IMR-90 (cell line): ENCODE results near the gene CD276. TPM values are rescaled to one million over a fixed set of nuclear protein-coding genes. Genes with fewer than 3 reads are reported as not detected.

Source experiments
- ATAC-seq: fragments of 200-7000 bp; cut with Tn5 transposase; 2 replicates; pipeline ENCODE4 v1.9.1; 2020; ENCODE audit warnings: low read depth, mild to moderate bottlenecking, moderate library complexity
- BruUV-seq: library from RNA; stranded (reverse); fragments of 400-500 nt; replicated peaks from 2 replicates; lab custom pipeline; 2021; lab: Mats Ljungman, UMichigan
- CTCF ChIA-PET: fragments of 300-600 bp; formaldehyde crosslinking; extraction: SDS; loops from one replicate; lab custom pipeline; 2021; ENCODE audit warnings: antibody characterized with exemption; lab: Yijun Ruan, JAX
- POLR2A ChIA-PET: fragments of 300-600 bp; sonication (Branson Sonifier 250); formaldehyde crosslinking; loops from one replicate; lab custom pipeline; 2022; ENCODE audit warnings: antibody characterized with exemption; ENCODE audit not compliant: unreplicated experiment; lab: Charles Lee
- DNase-seq: peaks from one replicate; pipeline ENCODE4 v3.0.0; 2013
- H2AFZ ChIP-seq: replicated peaks from 2 replicates; pipeline ENCODE3; 2013; ENCODE audit warnings: low read length, mild to moderate bottlenecking; ENCODE audit not compliant: poor library complexity
- H2AK5ac ChIP-seq: 2 replicates; pipeline ENCODE4 v1.6.1; 2013; ENCODE audit warnings: low read depth, low read length, inconsistent platforms
- H2AK9ac ChIP-seq: replicated peaks from 2 replicates; pipeline ENCODE3; 2013; ENCODE audit warnings: mild to moderate bottlenecking, low read depth, low read length, moderate library complexity; ENCODE audit not compliant: poor library complexity
- H2BK120ac ChIP-seq: 2 replicates; pipeline ENCODE4 v1.6.1; 2013; ENCODE audit warnings: low read depth, low read length, inconsistent platforms
- H2BK15ac ChIP-seq: 3 replicates; pipeline ENCODE4 v1.6.1; 2013; ENCODE audit warnings: low read depth, low read length, inconsistent platforms
- H2BK20ac ChIP-seq: 2 replicates; pipeline ENCODE4 v1.6.1; 2013; ENCODE audit warnings: low read depth, mild to moderate bottlenecking, inconsistent platforms, low read length, moderate library complexity
- H2BK5ac ChIP-seq: 2 replicates; pipeline ENCODE4 v1.6.1; 2013; ENCODE audit warnings: mild to moderate bottlenecking, low read depth, low read length, inconsistent platforms; ENCODE audit not compliant: poor library complexity, severe bottlenecking
- H3K14ac ChIP-seq: replicated peaks from 2 replicates; pipeline ENCODE4 v1.6.1; 2013; ENCODE audit warnings: low read depth, low read length, inconsistent platforms
- H3K18ac ChIP-seq: 2 replicates; pipeline ENCODE4 v1.6.1; 2013; ENCODE audit warnings: low read depth, low read length, control low read depth
- H3K23ac ChIP-seq: 2 replicates; pipeline ENCODE4 v1.6.1; 2013; ENCODE audit warnings: low read depth, low read length, inconsistent platforms
- H3K27ac ChIP-seq: 2 replicates; pipeline ENCODE4 v1.5.1; 2013; ENCODE audit warnings: mild to moderate bottlenecking, control low read depth, low read length; ENCODE audit not compliant: insufficient read depth
- H3K27me3 ChIP-seq: 2 replicates; pipeline ENCODE4 v1.6.1; 2013; ENCODE audit warnings: low read length; ENCODE audit not compliant: control insufficient read depth, insufficient read depth
- H3K36me3 ChIP-seq: 2 replicates; pipeline ENCODE4 v1.6.1; 2013; ENCODE audit warnings: low read length, mixed read lengths; ENCODE audit not compliant: control insufficient read depth, insufficient read depth
- H3K4ac ChIP-seq: 2 replicates; pipeline ENCODE4 v1.6.1; 2013; ENCODE audit warnings: low read depth, low read length, inconsistent platforms
- H3K4me1 ChIP-seq: 2 replicates; pipeline ENCODE4 v1.6.1; 2013; ENCODE audit warnings: low read length, mixed read lengths; ENCODE audit not compliant: control insufficient read depth, insufficient read depth
- H3K4me2 ChIP-seq: 2 replicates; pipeline ENCODE4 v1.6.1; 2013; ENCODE audit warnings: low read depth, mild to moderate bottlenecking, control low read depth, low read length, moderate library complexity
- H3K4me3 ChIP-seq: 2 replicates; pipeline ENCODE4 v1.5.1; 2013; ENCODE audit warnings: low read depth, mild to moderate bottlenecking, control low read depth, low read length, moderate library complexity; ENCODE audit not compliant: insufficient read depth
- H3K56ac ChIP-seq: 2 replicates; pipeline ENCODE4 v1.6.1; 2013; ENCODE audit warnings: low read length, inconsistent platforms; ENCODE audit not compliant: insufficient read depth; ENCODE audit errors: extremely low read depth
- H3K79me1 ChIP-seq, 2 experiments: 2 replicates each; pipeline ENCODE4 v1.6.1; 2013; ENCODE audit warnings: low read length in 2 of 2, inconsistent platforms in 1 of 2, low read depth in 1 of 2
- H3K9ac ChIP-seq: 2 replicates; pipeline ENCODE4 v1.6.1; 2013; ENCODE audit warnings: low read depth, low read length, control low read depth
- H3K9me1 ChIP-seq: 2 replicates; pipeline ENCODE4 v1.6.1; 2013; ENCODE audit warnings: low read length, inconsistent platforms; ENCODE audit not compliant: insufficient read depth
- H3K9me3 ChIP-seq: 2 replicates; pipeline ENCODE4 v1.6.1; 2013; ENCODE audit warnings: low read length; ENCODE audit not compliant: control insufficient read depth, insufficient read depth
- H4K20me1 ChIP-seq: 2 replicates; pipeline ENCODE4 v1.6.1; 2013; ENCODE audit warnings: low read length, inconsistent platforms; ENCODE audit not compliant: insufficient read depth
- H4K5ac ChIP-seq: 2 replicates; pipeline ENCODE4 v1.6.1; 2013; ENCODE audit warnings: mild to moderate bottlenecking, low read depth, low read length, control low read depth
- H4K8ac ChIP-seq, 2 experiments: 2 replicates each; pipeline ENCODE4 v1.6.1; 2013; ENCODE audit warnings: low read depth in 2 of 2, low read length in 2 of 2, control low read depth in 1 of 2, inconsistent platforms in 1 of 2
- H4K91ac ChIP-seq: 2 replicates; pipeline ENCODE4 v1.6.1; 2013; ENCODE audit warnings: low read depth, low read length, inconsistent platforms; ENCODE audit not compliant: insufficient read depth
- USF2 ChIP-seq: fragments of 150-350 bp; IDR thresholded peaks from 2 replicates; pipeline ENCODE4 v1.6.1; 2017; ENCODE audit warnings: mild to moderate bottlenecking, antibody characterized with exemption, low read length, low read depth
- WGBS, 2 experiments: methylation state at CpG; one replicate each; pipeline versions ENCODE4 v1.1.5 to v1.1.7; 2013; ENCODE audit warnings: missing lambda C conversion rate in 2 of 2; ENCODE audit not compliant: insufficient read length in 1 of 2; ENCODE audit errors: extremely low coverage in 2 of 2; 5-methylcytosine and 5-hydroxymethylcytosine counted together
- dilution Hi-C: fragments of 300-500 bp; cut with HindIII; formaldehyde crosslinking; loops from one replicate; pipeline ENCODE4 v1.14.3; 2018; ENCODE audit warnings: low sequenced_read_pairs; ENCODE audit not compliant: unreplicated experiment
- in situ Hi-C: fragments of 300-500 bp; cut with MboI; formaldehyde crosslinking; loops from 3 replicates; pipeline ENCODE4 v1.14.3; 2019; ENCODE audit warnings: low sequenced_read_pairs, inconsistent platforms, mixed read lengths
- intact Hi-C: fragments of 100-400 bp; cut with micrococcal nuclease; formaldehyde crosslinking; loops from 2 replicates; pipeline ENCODE4 v1.10.0; 2022
- polyA plus RNA-seq, 3 experiments: library from polyadenylated mRNA; depleted of rRNA; stranded (reverse); fragments of >200 nt; gene quantifications; 2 replicates each; pipeline ENCODE4 v1.2.3, GENCODE V29; 2012; ENCODE audit warnings: low replicate concordance in 1 of 3
- total RNA-seq: library from RNA; depleted of rRNA; stranded (reverse); fragments of >200 nt; gene quantifications from 2 replicates; pipeline ENCODE4 v1.2.3, GENCODE V29; 2012

The CD276 gene
- total and polyA plus RNA-seq, 2 of the 4 experiments (the other 2 are of a cell fraction), result 30.8 to 149 TPM

- H3K4me1 ChIP-seq, result no peaks in the 10 kb centered on the region
- H3K18ac ChIP-seq, result no peak overlapping the region
- no peaks in the 10 kb centered on the region; a peak in 1 of 4 replicates for H3K79me1 ChIP-seq
- H2BK120ac ChIP-seq, result no peak overlapping the region
- H2AK5ac ChIP-seq, result no peak overlapping the region
- BruUV-seq, result no TSS peak
- H3K9me1 ChIP-seq, result no peaks in the 10 kb centered on the region
- intact Hi-C loops (no loop called here), in situ Hi-C loops (no loop called here), dilution Hi-C loops (no loop called here)
- DNase-seq (no peak), ATAC-seq (no peak)
- H3K4me2 ChIP-seq, result no peak overlapping the region
- H2BK20ac ChIP-seq, result no peak overlapping the region
- H4K5ac ChIP-seq, result no peak overlapping the region
- peaks cover 30% of the 10 kb centered on the region for H3K36me3 ChIP-seq
- no peak overlapping the region for H3K4me3 ChIP-seq
- H3K56ac ChIP-seq, result no peak overlapping the region
- no peak for TF ChIP-seq USF2
- H2BK5ac ChIP-seq, result no peak overlapping the region
- H3K27ac ChIP-seq, result no peak overlapping the region
- H3K23ac ChIP-seq, result no peak overlapping the region
- no peak overlapping the region for H4K91ac ChIP-seq
- no peak overlapping the region for H3K14ac ChIP-seq
- ChIA-PET POLR2A (no interaction called here), CTCF (no interaction called here)
- H2AFZ ChIP-seq, result no peak overlapping the region
- peaks cover 5% of the 10 kb centered on the region for H4K20me1 ChIP-seq
- H2AK9ac ChIP-seq, result no peak overlapping the region
- WGBS, 2 experiments, result no CpG with 5 or more reads among the region's 3 CpGs
- no peak overlapping the region for H2BK15ac ChIP-seq
- peaks cover 14% of the 10 kb centered on the region; the same call in 1 of the 2 replicates for H3K27me3 ChIP-seq
- no peaks in the 10 kb centered on the region for H3K9me3 ChIP-seq
- H3K4ac ChIP-seq, result no peak overlapping the region
- no peak overlapping the region for H3K9ac ChIP-seq
- H4K8ac ChIP-seq, result no peak overlapping the region
Measured at GRCh38 chr15:73715417-73715816, 31.2 kb downstream of the CD276 start.
